CD8-positive, alpha-beta memory T cell (primary cell): ENCODE measurements around the gene DLX2. TPM values are rescaled to one million over a fixed set of nuclear protein-coding genes. Genes with fewer than 3 reads are reported as not detected.

ENCODE experiments used
- CTCF ChIA-PET: fragments of 350-600 bp; sonication (Branson Sonifier 250); formaldehyde crosslinking; loops from one replicate; lab custom pipeline; 2021; ENCODE audit warnings: antibody characterized with exemption; lab: Charles Lee
- POLR2A ChIA-PET: fragments of 350-600 bp; sonication (Branson Sonifier 250); formaldehyde crosslinking; loops from one replicate; lab custom pipeline; 2021; ENCODE audit warnings: antibody characterized with exemption; lab: Charles Lee
- DNase-seq, 5 donors: peaks; one replicate each; pipeline versions ENCODE4 v3.0.0 to v3.0.0-alpha.2; 2020 to 2022; ENCODE audit warnings: mixed read lengths in 1 of 5
- H3K27ac ChIP-seq: one replicate; pipeline ENCODE4 v1.7.0; 2013; ENCODE audit warnings: low read depth, mild to moderate bottlenecking, low read length, moderate library complexity
- H3K27me3 ChIP-seq: 2 replicates; pipeline ENCODE4 v1.7.0; 2013; ENCODE audit warnings: low read length, mild to moderate bottlenecking; ENCODE audit not compliant: insufficient read depth, poor library complexity, severe bottlenecking
- H3K36me3 ChIP-seq: 2 replicates; pipeline ENCODE4 v1.7.0; 2013; ENCODE audit warnings: mild to moderate bottlenecking, low read length, moderate library complexity; ENCODE audit not compliant: insufficient read depth
- H3K4me1 ChIP-seq: 2 replicates; pipeline ENCODE4 v1.7.0; 2013; ENCODE audit warnings: mild to moderate bottlenecking, low read length, moderate library complexity; ENCODE audit not compliant: insufficient read depth
- H3K4me3 ChIP-seq: 2 replicates; pipeline ENCODE4 v1.7.0; 2013; ENCODE audit warnings: mild to moderate bottlenecking, low read length
- H3K9me3 ChIP-seq: 2 replicates; pipeline ENCODE4 v1.7.0; 2013; ENCODE audit warnings: mild to moderate bottlenecking, low read length
- H3K27ac Mint-ChIP-seq, 8 donors: one replicate each; pipeline ENCODE4 v1.8.0; 2020 to 2021; ENCODE audit warnings: mixed read lengths in 8 of 8, mild to moderate bottlenecking in 6 of 8, inconsistent platforms in 3 of 8, moderate library complexity in 3 of 8
- H3K27me3 Mint-ChIP-seq, 2 donors: one replicate each; pipeline ENCODE4 v1.8.0; 2020 to 2021; ENCODE audit warnings: mixed read lengths in 2 of 2, mild to moderate bottlenecking in 1 of 2, moderate library complexity in 1 of 2
- H3K36me3 Mint-ChIP-seq, 3 donors: one replicate each; pipeline ENCODE4 v1.8.0; 2020 to 2021; ENCODE audit warnings: mixed read lengths in 3 of 3, inconsistent platforms in 1 of 3, mild to moderate bottlenecking in 1 of 3
- H3K4me1 Mint-ChIP-seq, 3 donors: one replicate each; pipeline ENCODE4 v1.8.0; 2020 to 2021; ENCODE audit warnings: mixed read lengths in 3 of 3, inconsistent platforms in 1 of 3, mild to moderate bottlenecking in 1 of 3
- H3K4me3 Mint-ChIP-seq, 7 donors: one replicate each; pipeline ENCODE4 v1.8.0; 2020 to 2021; ENCODE audit warnings: mixed read lengths in 7 of 7, mild to moderate bottlenecking in 6 of 7, moderate library complexity in 4 of 7, inconsistent platforms in 2 of 7
- H3K9me3 Mint-ChIP-seq, 5 donors: one replicate each; pipeline ENCODE4 v1.8.0; 2020 to 2022; ENCODE audit warnings: mixed read lengths in 5 of 5, mild to moderate bottlenecking in 3 of 5, moderate library complexity in 2 of 5, inconsistent platforms in 1 of 5
- polyA plus RNA-seq: library from polyadenylated mRNA; unstranded; fragments of 300-500 nt; fragmentation: Illumina TruSeq; gene quantifications from one replicate; pipeline ENCODE4 v1.2.3, GENCODE V29; 2021
- total RNA-seq, 2 experiments: library from RNA; stranded (reverse); gene quantifications; one replicate each; pipeline ENCODE4 v1.2.3, GENCODE V29; 2021

DLX2 gene
- total and polyA plus RNA-seq, 3 experiments from 2014 or later = 0.16 TPM; not detected in 2

DNA sequence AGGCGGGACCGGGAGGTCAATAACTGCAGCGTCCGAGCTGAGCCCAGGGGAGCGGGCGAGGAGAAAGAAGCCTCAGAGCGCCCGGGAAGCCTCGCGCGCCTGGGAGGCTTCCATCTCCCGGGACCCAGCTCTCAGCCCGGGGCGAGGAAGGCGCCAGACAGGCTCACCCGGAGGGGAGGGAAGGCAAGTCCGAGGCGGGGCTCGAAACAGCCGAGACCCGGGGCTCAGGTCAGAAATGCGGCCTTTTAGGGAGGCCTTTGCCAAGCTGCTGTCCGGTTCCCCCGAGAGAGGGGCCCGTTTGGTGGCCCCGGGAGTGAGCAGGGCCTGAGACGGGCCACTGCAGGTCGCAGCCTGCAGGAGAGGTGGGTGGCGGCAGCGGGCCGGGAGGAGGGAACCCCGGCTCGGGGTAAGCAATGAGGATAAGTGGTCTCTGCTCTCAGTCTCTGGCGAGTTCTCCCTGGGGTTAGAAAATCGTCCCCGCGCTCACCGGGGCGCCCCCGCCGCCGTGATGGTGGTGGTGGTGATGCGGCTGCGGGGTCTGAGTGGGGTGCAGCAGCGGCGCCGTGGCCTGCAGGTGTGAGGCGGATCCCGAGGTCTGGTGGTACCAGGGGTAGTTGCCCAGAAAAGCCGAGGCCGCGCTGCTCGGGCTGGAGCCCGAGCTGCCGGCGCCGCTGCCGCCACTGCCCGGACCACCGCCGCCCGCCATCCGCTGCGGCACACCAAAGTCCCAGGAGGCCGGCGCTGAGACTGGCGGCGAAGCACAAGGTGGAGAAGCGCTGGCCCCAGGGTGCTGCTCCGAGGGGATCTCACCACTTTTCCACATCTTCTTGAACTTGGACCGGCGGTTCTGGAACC, 2.4 kb downstream of the DLX2 start:
- Mint-ChIP-seq H3K4me1 (peaks cover 52 to 72% (median 61%) of the 10 kb centered on the region in 3 donors), H3K27ac (peak overlapping the region in 3 of 8 donors; percentile 53 to 66 (median 58)), H3K36me3 (peaks cover 0 to 2% (median 1%) of the 10 kb centered on the region in 3 donors), H3K4me3 (peak overlapping the region in 6 of 7 donors; percentile 27 to 93 (median 82)), H3K9me3 (peaks cover 0 to 15% (median 4%) of the 10 kb centered on the region in 5 donors), H3K27me3 (peaks cover 77 to 81% of the 10 kb centered on the region in 2 donors)
- Histone ChIP-seq H3K9me3 (no peaks in the 10 kb centered on the region), H3K27me3 (peaks cover 98% of the 10 kb centered on the region), H3K27ac (no peak overlapping the region), H3K36me3 (no peaks in the 10 kb centered on the region), H3K4me3 (no peak overlapping the region), H3K4me1 (peaks cover 78% of the 10 kb centered on the region)
- DNase-seq = peak in 1 of 5 donors; percentile 16
- ChIA-PET CTCF (interaction anchor here (0.9 to 2.1 kb wide), 4 partner anchors 9 to 527 kb away, joined by 3 to 11 read pairs (median 7); no protein-coding TSS in a partner anchor), POLR2A (interaction anchor here (0.6 to 2.1 kb wide), 2 partner anchors 12 kb away, joined by 3 to 6 read pairs; no protein-coding TSS in a partner anchor)

DNA sequence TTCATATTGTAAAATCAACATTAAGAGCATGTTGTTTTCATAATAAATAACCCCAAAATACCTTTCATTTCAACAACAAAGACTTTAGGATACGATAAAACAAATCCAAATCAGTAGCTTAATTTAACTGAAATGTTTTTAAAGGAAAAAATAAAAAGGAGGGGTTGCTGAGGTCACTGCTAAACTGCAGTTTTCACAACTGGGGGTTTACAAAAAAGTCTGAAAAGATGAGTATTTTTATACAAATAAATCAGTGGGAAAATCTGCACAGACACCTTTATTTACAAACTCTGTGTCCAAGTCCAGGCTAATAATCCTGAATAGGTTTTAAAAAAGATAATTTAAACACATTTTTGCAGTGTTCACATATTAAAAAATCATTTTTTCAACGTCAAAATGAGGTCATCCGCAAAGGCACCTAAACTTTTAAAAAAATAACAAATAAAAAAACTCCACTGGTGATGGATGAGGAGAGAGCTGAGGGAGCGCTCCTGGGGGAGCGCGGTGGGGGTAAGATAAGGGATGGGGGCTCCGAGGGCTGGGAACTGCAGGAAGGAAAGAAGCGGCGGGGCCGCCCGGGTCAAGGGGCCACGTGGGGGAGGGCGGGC, 3.1 kb downstream of the DLX2 start:
- Histone ChIP-seq H3K4me3 (no peak overlapping the region), H3K27ac (no peak overlapping the region), H3K4me1 (peaks cover 85% of the 10 kb centered on the region), H3K9me3 (no peaks in the 10 kb centered on the region), H3K27me3 (peaks cover 98% of the 10 kb centered on the region), H3K36me3 (no peaks in the 10 kb centered on the region)
- Mint-ChIP-seq H3K36me3 (peaks cover 0 to 2% (median 1%) of the 10 kb centered on the region in 3 donors), H3K4me1 (peaks cover 53 to 75% (median 62%) of the 10 kb centered on the region in 3 donors), H3K9me3 (peaks cover 0 to 15% (median 4%) of the 10 kb centered on the region in 5 donors), H3K27me3 (peaks cover 75 to 77% of the 10 kb centered on the region in 2 donors), H3K4me3 (no peak overlapping the region), H3K27ac (peak overlapping the region in 1 of 8 donors; percentile 21)
- ChIA-PET CTCF (interaction anchor here (0.9 to 2.1 kb wide), 3 partner anchors 8 to 526 kb away, joined by 3 to 8 read pairs (median 3); no protein-coding TSS in a partner anchor), POLR2A (interaction anchor here (2.1 kb wide), 1 partner anchor 11 kb away, joined by 6 read pairs; no protein-coding TSS in a partner anchor)
- DNase-seq = no peak

DNA sequence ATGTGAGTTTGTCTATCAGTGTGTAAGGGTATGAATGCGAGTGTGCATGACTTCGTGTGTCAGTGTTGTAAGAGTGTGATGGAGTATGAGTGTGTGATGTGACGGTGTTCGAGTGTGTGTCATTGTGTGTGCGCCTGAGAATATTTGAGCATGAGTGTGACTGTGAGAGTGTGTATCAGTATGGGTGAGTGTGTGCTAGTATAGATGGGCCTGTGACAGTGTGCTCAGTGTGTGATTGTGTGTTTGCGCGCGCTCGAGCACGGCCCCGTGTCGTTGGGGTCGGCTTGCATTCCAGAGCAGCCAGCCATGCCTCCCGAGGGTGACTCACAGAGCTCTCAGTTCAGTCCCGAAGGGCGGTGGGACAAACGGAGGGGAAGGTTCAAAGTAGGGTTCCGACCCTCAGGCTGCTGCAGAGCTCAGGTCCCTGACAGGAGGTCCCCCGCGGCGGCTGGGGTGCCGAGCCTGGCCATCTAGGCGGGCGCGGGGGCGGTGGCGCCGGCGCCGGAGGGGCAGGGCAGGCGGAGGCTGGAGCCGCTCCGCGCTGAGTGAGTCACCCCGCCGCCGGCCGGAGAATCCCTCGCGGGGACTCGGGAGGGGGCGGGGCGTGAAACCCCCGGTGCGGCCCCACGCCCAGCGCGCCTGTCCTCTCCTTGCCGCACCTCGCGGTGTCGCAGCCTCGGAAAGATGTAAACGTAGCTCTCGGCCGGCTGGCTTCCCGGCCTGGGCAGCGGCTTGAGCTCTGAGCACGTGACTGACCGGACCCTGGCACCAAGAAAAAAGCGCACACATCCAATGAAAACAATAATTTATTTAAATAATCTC, 3.8 kb downstream of the DLX2 start:
- Histone ChIP-seq H3K27me3 (peaks cover 96% of the 10 kb centered on the region), H3K27ac (no peak overlapping the region), H3K4me1 (peaks cover 86% of the 10 kb centered on the region), H3K9me3 (no peaks in the 10 kb centered on the region), H3K36me3 (no peaks in the 10 kb centered on the region), H3K4me3 (no peak overlapping the region)
- H3K27ac Mint-ChIP-seq = peak overlapping the region in 5 of 8 donors; percentile 3 to 69 (median 29)
- peaks cover 51 to 75% (median 61%) of the 10 kb centered on the region in 3 donors for H3K4me1 Mint-ChIP-seq
- H3K4me3 Mint-ChIP-seq = peak overlapping the region; percentile 0 to 81 (median 52)
- CTCF ChIA-PET = interaction anchor here (0.9 to 1.4 kb wide), 2 partner anchors 246 to 525 kb away, joined by 3 read pairs; no protein-coding TSS in a partner anchor
- DNase-seq = peak in 2 of 5 donors; percentile 19 to 36
- peaks cover 0 to 3% (median 1%) of the 10 kb centered on the region in 3 donors for H3K36me3 Mint-ChIP-seq
- POLR2A ChIA-PET = interaction anchor here (2.1 kb wide), 1 partner anchor 10 kb away, joined by 6 read pairs; no protein-coding TSS in a partner anchor
- H3K9me3 Mint-ChIP-seq = peaks cover 0 to 13% (median 4%) of the 10 kb centered on the region in 5 donors
- peaks cover 73 to 76% of the 10 kb centered on the region in 2 donors for H3K27me3 Mint-ChIP-seq

DNA sequence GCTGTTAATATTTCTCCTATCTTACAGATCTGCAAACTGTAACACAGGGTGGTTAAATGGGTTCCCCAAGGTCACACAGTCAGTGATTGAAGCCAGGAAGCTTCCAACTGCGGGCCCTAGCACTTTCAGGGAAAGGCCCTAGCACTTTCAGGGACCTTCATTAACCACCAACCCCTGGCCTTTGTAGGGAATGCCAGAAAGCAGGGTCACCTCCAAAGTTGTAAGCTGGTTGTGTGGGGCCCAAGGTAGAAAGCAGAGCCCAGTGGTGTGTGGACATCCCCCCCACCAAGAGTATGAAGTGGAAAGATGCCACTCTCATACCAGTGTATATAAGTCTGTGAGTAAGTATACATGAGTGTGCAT, 4.4 kb downstream of the DLX2 start:
- peaks cover 0 to 3% (median 1%) of the 10 kb centered on the region in 3 donors for H3K36me3 Mint-ChIP-seq

DNA sequence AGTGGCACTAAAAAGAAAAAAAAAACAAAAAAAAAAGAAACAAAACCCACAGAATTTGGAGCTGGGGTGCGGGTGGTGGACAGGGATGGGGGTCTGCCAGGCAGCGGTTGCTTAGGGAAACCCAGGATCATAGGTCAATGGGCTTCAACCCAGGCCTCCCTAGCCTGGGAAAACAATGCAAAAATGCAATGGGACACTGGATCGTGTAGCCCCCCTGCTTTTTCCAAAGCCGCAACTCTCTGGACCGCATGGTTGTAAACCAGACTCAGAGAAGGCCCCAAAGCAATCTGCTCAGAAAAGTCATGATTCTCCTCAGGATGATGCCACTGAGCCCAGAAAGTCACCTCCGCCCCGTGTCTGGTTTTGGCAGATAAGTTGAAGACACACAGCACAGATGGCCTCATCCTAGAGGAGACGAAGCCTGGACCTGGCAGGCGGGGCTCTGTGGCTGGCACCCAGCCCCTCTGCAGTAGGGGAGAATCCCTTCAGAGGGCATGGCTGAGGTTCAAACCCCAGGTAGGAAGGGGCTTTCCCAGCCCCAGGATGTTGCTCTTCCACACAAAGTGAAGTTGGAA, 5.1 kb downstream of the DLX2 start:
- H3K9me3 ChIP-seq = no peaks in the 10 kb centered on the region
- no peak overlapping the region for H3K27ac ChIP-seq
- peaks cover 0 to 18% (median 9%) of the 10 kb centered on the region in 5 donors for H3K9me3 Mint-ChIP-seq
- H3K4me3 Mint-ChIP-seq = peak overlapping the region in 3 of 7 donors; percentile 15 to 24 (median 23)
- CTCF ChIA-PET = interaction anchor here (1.4 to 1.6 kb wide), 2 partner anchors 9 to 245 kb away, joined by 3 to 4 read pairs; no protein-coding TSS in a partner anchor
- peaks cover 46 to 66% (median 58%) of the 10 kb centered on the region in 3 donors for H3K4me1 Mint-ChIP-seq
- peak overlapping the region in 1 of 8 donors; percentile 69 for H3K27ac Mint-ChIP-seq
- H3K27me3 Mint-ChIP-seq = peaks cover 74 to 76% of the 10 kb centered on the region in 2 donors
- H3K36me3 Mint-ChIP-seq = peaks cover 0 to 3% (median 1%) of the 10 kb centered on the region in 3 donors
- peaks cover 74% of the 10 kb centered on the region for H3K4me1 ChIP-seq
- no peak for DNase-seq
- H3K27me3 ChIP-seq = peaks cover 96% of the 10 kb centered on the region
- no peak overlapping the region for H3K4me3 ChIP-seq
- POLR2A ChIA-PET = no interaction called here
- no peaks in the 10 kb centered on the region for H3K36me3 ChIP-seq

More for the DNA sequence above, 4.4 kb downstream of the DLX2 start:
- Mint-ChIP-seq H3K4me1 (peaks cover 49 to 71% (median 61%) of the 10 kb centered on the region in 3 donors), H3K27me3 (peaks cover 73 to 75% of the 10 kb centered on the region in 2 donors), H3K9me3 (peaks cover 0 to 15% (median 6%) of the 10 kb centered on the region in 5 donors), H3K4me3 (peak overlapping the region; percentile 0 to 81 (median 52)), H3K27ac (peak overlapping the region in 4 of 8 donors; percentile 12 to 69 (median 40))
- H3K27ac ChIP-seq = no peak overlapping the region
- ChIA-PET POLR2A (interaction anchor here (2.1 kb wide), 1 partner anchor 10 kb away, joined by 6 read pairs; no protein-coding TSS in a partner anchor), CTCF (interaction anchor here (1.4 kb wide), 1 partner anchor 245 kb away, joined by 3 read pairs; no protein-coding TSS in a partner anchor)
- DNase-seq = no peak
- H3K4me3 ChIP-seq = no peak overlapping the region
- H3K27me3 ChIP-seq = peaks cover 96% of the 10 kb centered on the region
- no peaks in the 10 kb centered on the region for H3K36me3 ChIP-seq
- H3K4me1 ChIP-seq = peaks cover 80% of the 10 kb centered on the region
- no peaks in the 10 kb centered on the region for H3K9me3 ChIP-seq

DNA sequence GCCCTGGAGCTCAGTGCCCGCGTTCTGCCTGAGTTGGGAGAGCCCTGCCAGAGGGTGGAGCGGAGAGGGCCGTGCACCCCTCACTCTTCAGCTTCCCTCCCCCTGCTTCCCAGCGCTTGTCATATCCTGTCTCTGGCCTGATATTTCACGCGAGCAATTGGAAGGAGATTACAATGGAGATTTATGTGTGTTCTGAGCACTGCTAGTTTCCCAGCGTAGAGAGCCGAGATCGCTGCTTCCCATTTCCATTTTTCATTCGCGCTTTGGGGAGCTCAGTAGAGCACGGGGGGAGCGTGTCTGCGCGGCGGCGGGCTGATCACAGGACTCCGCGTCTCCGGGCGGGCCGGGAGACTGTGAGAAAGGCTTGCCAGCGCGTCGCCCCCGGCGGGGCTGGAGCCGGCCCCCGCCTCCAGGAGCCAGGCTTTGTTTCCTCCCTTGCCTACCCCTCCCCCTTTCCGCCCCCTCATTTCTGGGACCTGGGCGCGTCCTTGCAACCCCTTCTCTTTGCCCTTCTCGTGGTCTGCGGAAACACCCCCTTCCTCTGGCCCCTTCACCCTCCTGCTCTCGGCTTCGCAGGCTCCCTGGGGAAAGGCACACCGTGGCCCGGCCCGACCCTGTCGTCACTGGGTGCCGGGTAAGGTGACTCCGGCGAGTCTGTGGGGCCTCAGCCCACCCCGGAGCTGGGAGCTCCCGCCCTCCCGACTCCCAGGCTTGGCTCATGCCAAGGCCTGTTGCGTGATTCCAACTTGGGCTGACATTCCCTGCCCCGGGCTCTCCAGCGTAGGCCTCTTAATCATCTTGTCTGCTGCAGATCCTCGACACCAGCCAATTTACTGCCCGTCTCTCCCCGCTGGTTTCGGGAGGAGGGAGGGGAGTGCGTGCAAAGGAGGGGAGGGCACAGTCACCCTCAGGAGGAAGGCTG, 5.8 kb downstream of the DLX2 start:
- Histone ChIP-seq H3K27me3 (peaks cover 98% of the 10 kb centered on the region), H3K4me1 (peaks cover 72% of the 10 kb centered on the region), H3K27ac (no peak overlapping the region), H3K36me3 (no peaks in the 10 kb centered on the region), H3K9me3 (no peaks in the 10 kb centered on the region), H3K4me3 (no peak overlapping the region)
- DNase-seq = no peak
- Mint-ChIP-seq H3K36me3 (peaks cover 0 to 3% (median 1%) of the 10 kb centered on the region in 3 donors), H3K4me1 (peaks cover 41 to 58% (median 51%) of the 10 kb centered on the region in 3 donors), H3K9me3 (peaks cover 0 to 18% (median 10%) of the 10 kb centered on the region in 5 donors), H3K27me3 (peaks cover 75 to 76% of the 10 kb centered on the region in 2 donors), H3K27ac (peak overlapping the region in 2 of 8 donors; percentile 34 to 69), H3K4me3 (peak overlapping the region; percentile 52 to 89 (median 63))
- ChIA-PET CTCF (interaction anchor here (1.1 to 1.6 kb wide), 3 partner anchors 8 to 369 kb away, joined by 4 to 5 read pairs (median 4); no protein-coding TSS in a partner anchor), POLR2A (interaction anchor here (1.0 kb wide), 1 partner anchor 8 kb away, joined by 3 read pairs; no protein-coding TSS in a partner anchor)
